Keratinocyte (primary cell): ENCODE measurements around the gene TENM4.

Experiments used
- CTCF ChIP-seq, 3 experiments: IDR thresholded peaks in 1 of 3; conservative IDR thresholded peaks in 1 of 3; optimal IDR thresholded peaks in 1 of 3; 2 replicates in 2 of 3; 3 replicates in 1 of 3; pipeline versions ENCODE3 to v1.5.1; 2011; ENCODE audit warnings: low read length in 3 of 3, mild to moderate bottlenecking in 3 of 3, moderate library complexity in 2 of 3, control low read depth in 1 of 3, inconsistent platforms in 1 of 3; ENCODE audit not compliant: insufficient read depth in 2 of 3; ENCODE audit errors: extremely low read depth in 1 of 3
- EZH2 ChIP-seq: IDR thresholded peaks from one replicate; pipeline ENCODE4 v1.6.1; 2012; ENCODE audit warnings: inconsistent platforms, mild to moderate bottlenecking, low read length, moderate library complexity

GRCh38 chr11:79007771-79008402, 432.9 kb downstream of the TENM4 start:
- TF ChIP-seq CTCF (optimal IDR thresholded peaks at IDR 0.05 in 1 of 3, IDR thresholded peaks at IDR 0.05 in 1 of 3, conservative IDR thresholded peaks at IDR 0.05 in 1 of 3; ENCODE audit: extremely low read depth in 1 of 3, insufficient read depth in 2 of 3, low read length in 3 of 3) (no peak), EZH2 (no peak)
